SK-N-SH treated with all-trans-retinoic acid at 6 μM for 48 hours (cell line): ENCODE results near the gene FES.

Source experiments
- ARNTL ChIP-seq: fragments of 450-650 bp; formaldehyde crosslinking; IDR thresholded peaks from 2 replicates; pipeline ENCODE4 v1.5.0; 2020; ENCODE audit warnings: low read depth, mild to moderate bottlenecking, moderate library complexity, borderline replicate concordance
- CREB5 ChIP-seq: fragments of 250-450 bp; sonication (Bioruptor Pico); IDR thresholded peaks from 2 replicates; pipeline ENCODE4 v1.5.1; 2020; ENCODE audit warnings: low read depth, mild to moderate bottlenecking, moderate library complexity
- CSDC2 ChIP-seq: fragments of 250-450 bp; sonication (Bioruptor Pico); IDR thresholded peaks from 2 replicates; pipeline ENCODE4 v1.5.0; 2020; ENCODE audit warnings: mild to moderate bottlenecking, moderate library complexity
- CSRNP3 ChIP-seq: fragments of 250-450 bp; sonication (Bioruptor Pico); IDR thresholded peaks from 2 replicates; pipeline ENCODE4 v1.5.1; 2021; ENCODE audit warnings: mild to moderate bottlenecking, moderate library complexity
- SNAI2 ChIP-seq: fragments of 250-450 bp; sonication (Bioruptor Pico); IDR thresholded peaks from 2 replicates; pipeline ENCODE4 v1.5.0; 2020; ENCODE audit warnings: mild to moderate bottlenecking, moderate library complexity
- TSHZ2 ChIP-seq: fragments of 250-450 bp; sonication (Bioruptor Pico); IDR thresholded peaks from 2 replicates; pipeline ENCODE4 v1.5.0; 2020; ENCODE audit warnings: mild to moderate bottlenecking, moderate library complexity
- ZNF8 ChIP-seq: fragments of 450-650 bp; formaldehyde crosslinking; IDR thresholded peaks from 2 replicates; pipeline ENCODE4 v1.5.0; 2020; ENCODE audit warnings: mild to moderate bottlenecking, moderate library complexity

- no peak for TF ChIP-seq CSRNP3 (CRISPR knock-in tag)
- TF ChIP-seq ZNF8 (CRISPR knock-in tag) = no peak
- TF ChIP-seq CSDC2 (CRISPR knock-in tag) = no peak
- no peak for TF ChIP-seq SNAI2
- no peak for TF ChIP-seq TSHZ2 (CRISPR knock-in tag)
- TF ChIP-seq ARNTL (CRISPR knock-in tag) = no peak
- no peak for TF ChIP-seq CREB5 (CRISPR knock-in tag)
These were observed 23.9 kb upstream of the FES start for GRCh38 chr15:90860450-90860849.
